Measurements from ENCODE around the gene TMSB4Y. TPM values are rescaled to one million over a fixed set of nuclear protein-coding genes. Genes with fewer than 3 reads are reported as not detected.

The TMSB4Y gene
- not detected in 2 replicates for total RNA-seq
- long read RNA-seq, result 0 reads

GRCh38 chrY:13703568-13703968, at the start of gene TMSB4Y:
Gene TMSB4Y, plus strand, starts transcription at chrY:13703899.
- Mint-ChIP-seq H3K9me3 (ENCODE audit: unreplicated experiment) (no peaks in the 10 kb centered on the region), H3K4me3 (ENCODE audit: unreplicated experiment) (no peak within 1 kb of the TSS), H3K36me3 (ENCODE audit: unreplicated experiment) (no peaks in the 10 kb centered on the region), H3K27ac (ENCODE audit: unreplicated experiment) (no peak within 1 kb of the TSS), H3K4me1 (ENCODE audit: unreplicated experiment) (no peaks in the 10 kb centered on the region), H3K27me3 (ENCODE audit: unreplicated experiment) (no peaks in the 10 kb centered on the region)
- TF ChIP-seq CTCF (IDR thresholded peaks at IDR 0.05), result no peak
- no peak for DNase-seq (ENCODE audit: extremely low spot score, unreplicated experiment)

GRCh38 chrY:13664162-13664561, 39.5 kb upstream of the TMSB4Y start:
- Mint-ChIP-seq H3K9me3 (ENCODE audit: unreplicated experiment) (no peaks in the 10 kb centered on the region), H3K4me3 (ENCODE audit: unreplicated experiment) (no peak overlapping the region), H3K4me1 (ENCODE audit: unreplicated experiment) (no peaks in the 10 kb centered on the region), H3K27me3 (ENCODE audit: unreplicated experiment) (no peaks in the 10 kb centered on the region), H3K27ac (ENCODE audit: unreplicated experiment) (no peak overlapping the region), H3K36me3 (ENCODE audit: unreplicated experiment) (no peaks in the 10 kb centered on the region)
- DNase-seq (ENCODE audit: extremely low spot score, unreplicated experiment), result no peak
- no peak for TF ChIP-seq CTCF (IDR thresholded peaks at IDR 0.05)

- H3K9me3 Mint-ChIP-seq (ENCODE audit: unreplicated experiment), result no peaks in the 10 kb centered on the region
- no peak for DNase-seq (ENCODE audit: extremely low spot score, unreplicated experiment)
- no peaks in the 10 kb centered on the region for H3K4me1 Mint-ChIP-seq (ENCODE audit: unreplicated experiment)
- TF ChIP-seq CTCF (IDR thresholded peaks at IDR 0.05), result no peak
- no peak overlapping the region for H3K27ac Mint-ChIP-seq (ENCODE audit: unreplicated experiment)
- H3K4me3 Mint-ChIP-seq (ENCODE audit: unreplicated experiment), result no peak overlapping the region
- no peaks in the 10 kb centered on the region for H3K36me3 Mint-ChIP-seq (ENCODE audit: unreplicated experiment)
- H3K27me3 Mint-ChIP-seq (ENCODE audit: unreplicated experiment), result no peaks in the 10 kb centered on the region
These were observed 32.6 kb upstream of the TMSB4Y start for GRCh38 chrY:13671122-13671521.

- H3K27me3 Mint-ChIP-seq (ENCODE audit: unreplicated experiment), result no peaks in the 10 kb centered on the region
These were observed 1.4 kb upstream of the TMSB4Y start for GRCh38 chrY:13702276-13702675.

More at GRCh38 chrY:13702276-13702675, 1.4 kb upstream of the TMSB4Y start:
- Mint-ChIP-seq H3K9me3 (ENCODE audit: unreplicated experiment) (no peaks in the 10 kb centered on the region), H3K27ac (ENCODE audit: unreplicated experiment) (no peak overlapping the region), H3K4me3 (ENCODE audit: unreplicated experiment) (no peak overlapping the region), H3K4me1 (ENCODE audit: unreplicated experiment) (no peaks in the 10 kb centered on the region), H3K36me3 (ENCODE audit: unreplicated experiment) (no peaks in the 10 kb centered on the region)
- no peak for TF ChIP-seq CTCF (IDR thresholded peaks at IDR 0.05)
- DNase-seq (ENCODE audit: extremely low spot score, unreplicated experiment), result no peak
